ENCODE data around the gene LLGL2.
A peak's percentile ranks its signal among the peaks of the same experiment; 100 is the strongest.

Gene LLGL2

DNA sequence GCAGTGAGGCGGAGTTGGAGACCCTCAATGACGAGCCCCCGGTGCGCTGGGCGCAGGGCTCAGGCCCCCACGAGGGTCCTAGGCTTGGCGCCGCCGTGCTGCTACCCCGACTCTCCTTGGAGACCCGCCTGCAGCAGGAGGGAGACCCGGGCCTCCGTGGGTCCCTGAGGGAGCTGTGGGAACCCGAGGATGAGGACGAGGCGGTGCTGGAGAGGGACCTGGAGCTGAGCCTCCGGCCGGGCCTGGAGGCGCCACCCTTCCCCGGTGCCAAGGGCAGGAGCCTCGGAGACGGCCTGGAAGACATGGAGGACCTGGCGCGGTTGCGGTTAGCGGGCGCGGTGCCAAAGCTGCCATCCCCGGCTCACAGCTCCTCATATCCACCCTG is 64.4 kb downstream of the LLGL2 start:
- H3K4me1 ChIP-seq (ENCODE audit: insufficient read depth, poor library complexity, severe bottlenecking) = no peaks in the 10 kb centered on the region
- no peaks in the 10 kb centered on the region for H3K36me3 ChIP-seq (ENCODE audit: low read depth)
- TF ChIP-seq, protein P1, sequence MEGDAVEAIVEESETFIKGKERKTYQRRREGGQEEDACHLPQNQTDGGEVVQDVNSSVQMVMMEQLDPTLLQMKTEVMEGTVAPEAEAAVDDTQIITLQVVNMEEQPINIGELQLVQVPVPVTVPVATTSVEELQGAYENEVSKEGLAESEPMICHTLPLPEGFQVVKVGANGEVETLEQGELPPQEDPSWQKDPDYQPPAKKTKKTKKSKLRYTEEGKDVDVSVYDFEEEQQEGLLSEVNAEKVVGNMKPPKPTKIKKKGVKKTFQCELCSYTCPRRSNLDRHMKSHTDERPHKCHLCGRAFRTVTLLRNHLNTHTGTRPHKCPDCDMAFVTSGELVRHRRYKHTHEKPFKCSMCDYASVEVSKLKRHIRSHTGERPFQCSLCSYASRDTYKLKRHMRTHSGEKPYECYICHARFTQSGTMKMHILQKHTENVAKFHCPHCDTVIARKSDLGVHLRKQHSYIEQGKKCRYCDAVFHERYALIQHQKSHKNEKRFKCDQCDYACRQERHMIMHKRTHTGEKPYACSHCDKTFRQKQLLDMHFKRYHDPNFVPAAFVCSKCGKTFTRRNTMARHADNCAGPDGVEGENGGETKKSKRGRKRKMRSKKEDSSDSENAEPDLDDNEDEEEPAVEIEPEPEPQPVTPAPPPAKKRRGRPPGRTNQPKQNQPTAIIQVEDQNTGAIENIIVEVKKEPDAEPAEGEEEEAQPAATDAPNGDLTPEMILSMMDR (IDR thresholded peaks at IDR 0.05; ENCODE audit: poor library complexity, severe bottlenecking) = no peak
- H3K4me3 ChIP-seq (ENCODE audit: severe bottlenecking) = peak overlapping the region; percentile 37
- no peaks in the 10 kb centered on the region for H3K9me3 ChIP-seq (ENCODE audit: severe bottlenecking)
- no peak overlapping the region for H3K27ac ChIP-seq (ENCODE audit: poor library complexity, severe bottlenecking)
- DNase-seq (ENCODE audit: low spot score) (no peak), ATAC-seq (ENCODE audit: low read depth) (no peak)
- H3K27me3 ChIP-seq (ENCODE audit: insufficient read depth, poor library complexity, severe bottlenecking) = no peaks in the 10 kb centered on the region

DNA sequence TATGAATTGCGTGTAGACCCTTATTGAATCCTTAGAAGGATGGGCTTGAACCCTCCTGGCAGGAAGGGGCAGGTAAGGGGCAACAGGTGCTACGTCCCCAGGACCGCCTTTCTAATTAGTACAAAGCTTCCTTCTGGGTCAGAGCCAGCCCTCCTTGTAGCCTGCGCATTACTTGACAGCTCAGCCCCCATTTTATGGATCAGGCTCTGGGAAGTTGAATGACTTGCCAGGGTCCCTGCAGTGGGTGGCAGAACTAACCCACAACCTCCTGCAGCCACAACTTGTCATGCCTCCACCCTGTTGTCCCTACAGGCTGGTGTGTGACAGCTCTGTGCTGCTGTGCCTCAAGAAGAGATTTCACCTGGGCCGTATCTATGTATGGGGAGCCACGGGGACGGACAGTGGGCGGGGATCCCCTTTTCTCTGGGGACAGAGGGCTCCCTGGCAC is 64.8 kb downstream of the LLGL2 start:
- Histone ChIP-seq H3K4me1 (ENCODE audit: insufficient read depth, poor library complexity, severe bottlenecking) (no peaks in the 10 kb centered on the region), H3K4me3 (ENCODE audit: severe bottlenecking) (no peak overlapping the region), H3K36me3 (ENCODE audit: low read depth) (no peaks in the 10 kb centered on the region), H3K27me3 (ENCODE audit: insufficient read depth, poor library complexity, severe bottlenecking) (no peaks in the 10 kb centered on the region), H3K27ac (ENCODE audit: poor library complexity, severe bottlenecking) (no peak overlapping the region), H3K9me3 (ENCODE audit: severe bottlenecking) (no peaks in the 10 kb centered on the region)
- ATAC-seq (ENCODE audit: low read depth) (no peak), DNase-seq (ENCODE audit: low spot score) (no peak)
- TF ChIP-seq, protein P1 (IDR thresholded peaks at IDR 0.05; ENCODE audit: poor library complexity, severe bottlenecking) = no peak

DNA sequence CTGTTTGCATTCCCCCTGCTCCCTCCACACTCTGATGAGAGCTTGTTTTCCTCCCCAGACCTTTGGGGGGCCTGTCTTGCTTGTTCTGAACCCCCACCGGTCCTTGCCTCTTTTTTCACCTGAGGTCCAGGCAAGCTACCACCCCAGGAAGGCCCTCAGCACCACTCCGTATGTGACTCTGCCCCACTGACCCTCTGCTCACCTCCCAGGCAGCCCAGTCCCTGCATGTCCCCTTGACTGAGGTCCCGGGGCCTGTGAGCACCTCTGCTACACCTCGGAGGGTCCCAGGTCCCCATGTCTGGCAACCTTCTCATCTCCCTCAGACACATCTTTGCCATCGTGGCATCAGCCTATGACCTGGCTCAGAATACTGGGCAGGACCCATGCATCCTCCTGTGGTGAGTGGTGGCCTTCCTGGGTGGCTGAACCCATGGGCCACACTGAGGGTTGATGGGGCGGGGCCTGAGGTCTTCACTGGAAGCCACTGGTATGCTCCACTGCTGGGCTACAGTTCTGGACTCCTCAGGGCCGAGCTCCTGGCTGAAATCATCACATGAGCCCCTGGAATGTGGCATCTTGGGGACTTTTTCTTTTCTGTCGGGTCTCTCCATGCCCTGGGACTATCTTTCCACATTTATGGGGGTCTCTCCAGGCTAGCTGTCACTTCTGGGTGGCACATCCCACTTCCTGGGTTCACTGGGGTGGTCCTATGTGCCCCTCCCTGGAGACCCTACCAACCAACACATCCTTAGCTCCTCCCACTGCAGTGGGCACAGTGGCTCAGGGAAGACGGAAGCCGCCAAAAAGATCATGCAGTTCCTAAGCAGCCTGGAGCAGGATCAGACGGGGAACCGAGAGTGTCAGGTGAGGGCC is 65.6 kb downstream of the LLGL2 start:
- Histone ChIP-seq H3K27me3 (ENCODE audit: insufficient read depth, poor library complexity, severe bottlenecking) (no peaks in the 10 kb centered on the region), H3K36me3 (ENCODE audit: low read depth) (no peaks in the 10 kb centered on the region), H3K4me1 (ENCODE audit: insufficient read depth, poor library complexity, severe bottlenecking) (no peaks in the 10 kb centered on the region), H3K27ac (ENCODE audit: poor library complexity, severe bottlenecking) (no peak overlapping the region), H3K4me3 (ENCODE audit: severe bottlenecking) (no peak overlapping the region), H3K9me3 (ENCODE audit: severe bottlenecking) (no peaks in the 10 kb centered on the region)
- DNase-seq (ENCODE audit: low spot score) (no peak), ATAC-seq (ENCODE audit: low read depth) (no peak)
- TF ChIP-seq, protein P1 (IDR thresholded peaks at IDR 0.05; ENCODE audit: poor library complexity, severe bottlenecking) = no peak

DNA sequence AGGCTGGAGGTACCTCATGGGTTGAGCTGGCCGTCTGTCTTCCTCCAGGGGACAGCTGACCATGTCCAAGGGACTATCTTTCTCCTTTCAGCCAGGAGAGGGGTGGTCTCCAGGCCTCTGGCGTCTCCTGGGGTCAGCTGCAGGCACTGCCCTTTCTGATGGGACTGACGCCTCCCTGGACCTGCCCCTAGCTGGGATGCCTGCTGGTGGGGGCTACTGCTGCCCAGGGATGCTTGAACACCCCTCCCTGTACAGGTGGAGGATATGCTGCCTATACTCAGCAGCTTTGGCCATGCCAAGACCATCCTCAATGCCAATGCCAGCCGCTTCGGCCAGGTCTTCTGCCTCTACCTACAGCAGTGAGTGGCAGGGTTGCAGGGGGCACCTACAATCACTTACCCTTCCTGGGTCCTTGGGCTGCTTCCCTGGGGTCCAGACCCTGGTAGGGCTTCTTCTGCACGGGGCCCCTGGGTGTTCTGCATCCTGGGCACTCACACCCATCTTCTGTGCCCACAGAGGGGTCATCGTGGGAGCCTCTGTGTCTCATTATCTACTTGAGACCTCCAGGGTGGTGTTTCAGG is 66.3 kb downstream of the LLGL2 start:
- Histone ChIP-seq H3K27me3 (ENCODE audit: insufficient read depth, poor library complexity, severe bottlenecking) (no peaks in the 10 kb centered on the region), H3K4me3 (ENCODE audit: severe bottlenecking) (no peak overlapping the region), H3K4me1 (ENCODE audit: insufficient read depth, poor library complexity, severe bottlenecking) (no peaks in the 10 kb centered on the region), H3K9me3 (ENCODE audit: severe bottlenecking) (no peaks in the 10 kb centered on the region), H3K27ac (ENCODE audit: poor library complexity, severe bottlenecking) (no peak overlapping the region), H3K36me3 (ENCODE audit: low read depth) (no peaks in the 10 kb centered on the region)
- DNase-seq (ENCODE audit: low spot score) (peak; percentile 69), ATAC-seq (ENCODE audit: low read depth) (no peak)
- TF ChIP-seq, protein P1 (IDR thresholded peaks at IDR 0.05; ENCODE audit: poor library complexity, severe bottlenecking) = no peak

Measured in RWPE2 (cell line).